ENCODE data around the gene SLAMF1.

The SLAMF1 gene

DNA sequence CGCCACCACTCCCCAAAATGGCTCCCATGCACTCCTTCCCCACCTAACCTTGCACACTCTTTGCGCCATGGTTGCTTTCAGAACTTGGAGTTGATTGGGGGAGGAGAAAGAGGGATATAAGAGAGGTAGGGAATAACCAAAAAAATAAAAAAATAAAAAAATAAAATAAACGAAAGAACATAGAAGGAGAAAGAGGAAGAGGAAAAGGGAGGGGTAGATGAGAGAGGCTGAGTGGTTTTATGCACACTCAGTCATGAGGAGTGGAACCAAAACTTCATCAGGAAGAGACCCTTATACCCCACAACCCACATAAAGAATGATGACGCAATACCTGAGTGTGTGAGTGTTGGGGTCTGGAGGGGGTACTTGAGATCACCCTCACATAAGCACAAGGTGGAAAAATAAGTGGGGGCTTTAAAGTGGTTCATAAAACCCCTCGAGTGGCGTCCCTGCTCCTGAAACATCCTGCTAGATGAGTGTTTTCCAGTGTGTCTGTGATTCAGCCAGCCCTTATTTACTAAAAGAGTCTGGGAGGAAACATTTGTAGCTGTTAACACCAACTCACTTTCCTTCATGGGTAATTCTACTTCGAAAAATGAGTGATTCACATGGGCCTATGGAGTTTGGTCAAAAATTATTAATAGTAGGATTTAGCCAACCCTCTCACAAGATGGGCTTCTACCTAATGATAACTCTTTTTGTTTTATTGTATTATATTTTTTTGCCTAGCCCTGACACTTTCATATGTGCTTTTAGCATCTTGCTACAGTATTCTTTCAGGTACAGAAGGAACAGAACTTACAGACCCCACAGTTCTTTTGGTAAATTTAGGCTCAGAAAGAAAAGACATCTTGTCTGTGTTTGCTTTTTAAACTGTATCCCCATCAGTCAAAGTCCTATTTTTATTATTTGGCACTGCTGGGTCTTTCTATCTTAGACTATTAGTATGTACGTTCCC is 5.2 kb downstream of the SLAMF1 start:
- DNase-seq (ENCODE audit: insufficient read length, low spot score): no peak
- peak; percentile 88 for FAIRE-seq
- no peak for TF ChIP-seq POU2F2 (IDR thresholded peaks at IDR 0.05; ENCODE audit: low read depth, low read length)
- peak; percentile 87 for TF ChIP-seq SPI1 (IDR thresholded peaks at IDR 0.05; ENCODE audit: low read depth, low read length)
- TF ChIP-seq PAX5 (IDR thresholded peaks at IDR 0.05; ENCODE audit: insufficient read depth, low read length, severe bottlenecking): no peak
- peak; percentile 59; the same call in 1 of the 2 replicates for TF ChIP-seq POLR2AphosphoS5 (IDR thresholded peaks at IDR 0.05; ENCODE audit: low read depth, low read length)
- no peak; the same call in 1 of the 2 replicates for TF ChIP-seq POLR2A (IDR thresholded peaks at IDR 0.05; ENCODE audit: low read depth, low read length)
- TF ChIP-seq TAF1 (IDR thresholded peaks at IDR 0.05; ENCODE audit: low read depth, low read length): no peak

DNA sequence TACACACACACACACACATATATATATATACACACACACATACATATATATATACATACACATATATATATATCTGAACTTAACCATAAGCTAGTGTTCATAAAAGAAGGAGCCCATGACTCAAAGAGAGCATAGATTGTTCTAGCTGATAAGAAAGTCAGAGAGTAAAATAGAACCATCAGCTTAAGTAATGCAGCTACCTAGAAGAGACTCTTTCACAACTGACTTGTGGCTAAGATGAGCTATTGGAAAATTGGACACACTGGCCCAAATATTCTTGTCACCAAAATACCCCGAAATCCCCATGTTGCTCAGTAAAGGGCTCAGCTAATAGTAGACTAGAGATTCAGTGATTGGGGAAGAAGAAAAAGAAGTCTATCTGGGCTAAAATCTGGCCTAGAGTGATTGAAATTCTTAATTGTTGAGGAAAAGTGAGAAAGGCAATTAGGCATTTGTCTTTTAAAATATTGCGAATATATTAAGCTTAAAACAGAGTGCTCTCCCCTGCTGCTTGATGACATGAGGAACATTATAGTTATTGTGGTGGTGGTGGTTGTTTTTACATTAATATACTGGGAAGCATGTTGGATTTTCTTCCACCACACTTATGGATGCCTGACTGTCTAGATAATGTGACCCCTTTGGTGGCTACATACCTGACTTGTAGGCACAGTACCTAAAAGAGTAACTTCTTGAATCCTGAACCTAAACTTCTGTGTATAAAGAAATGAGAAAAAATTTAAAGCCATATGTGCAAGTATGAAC is 6.3 kb downstream of the SLAMF1 start:
- TF ChIP-seq PAX5 (IDR thresholded peaks at IDR 0.05; ENCODE audit: insufficient read depth, low read length, severe bottlenecking): no peak
- TF ChIP-seq POLR2A (IDR thresholded peaks at IDR 0.05; ENCODE audit: low read depth, low read length): no peak
- TF ChIP-seq POU2F2 (IDR thresholded peaks at IDR 0.05; ENCODE audit: low read depth, low read length): no peak
- TF ChIP-seq POLR2AphosphoS5 (IDR thresholded peaks at IDR 0.05; ENCODE audit: low read depth, low read length): no peak
- TF ChIP-seq SPI1 (IDR thresholded peaks at IDR 0.05; ENCODE audit: low read depth, low read length): no peak
- no peak for TF ChIP-seq TAF1 (IDR thresholded peaks at IDR 0.05; ENCODE audit: low read depth, low read length)
- DNase-seq (ENCODE audit: insufficient read length, low spot score) (no peak), FAIRE-seq (peak; percentile 85)

DNA sequence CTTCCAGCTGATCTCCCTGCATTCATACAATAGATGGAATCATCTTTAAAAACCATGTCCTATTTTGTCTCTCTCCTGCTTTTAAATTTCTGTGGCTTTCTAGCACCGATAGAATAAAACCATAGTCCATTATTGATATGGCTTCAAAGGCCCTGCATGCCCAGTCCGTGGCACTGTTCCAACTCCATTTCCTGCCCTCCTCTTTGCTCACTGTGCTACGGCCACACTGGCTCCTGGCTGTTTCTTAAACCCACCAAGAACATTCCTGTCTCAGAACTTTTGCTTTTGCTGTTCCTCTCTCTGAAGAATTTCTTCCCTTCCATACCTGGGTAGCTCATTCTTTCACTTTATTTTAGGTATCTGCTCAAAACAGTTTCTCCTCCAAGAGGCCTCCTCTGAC is 7.2 kb downstream of the SLAMF1 start:
- FAIRE-seq: peak; percentile 84

DNA sequence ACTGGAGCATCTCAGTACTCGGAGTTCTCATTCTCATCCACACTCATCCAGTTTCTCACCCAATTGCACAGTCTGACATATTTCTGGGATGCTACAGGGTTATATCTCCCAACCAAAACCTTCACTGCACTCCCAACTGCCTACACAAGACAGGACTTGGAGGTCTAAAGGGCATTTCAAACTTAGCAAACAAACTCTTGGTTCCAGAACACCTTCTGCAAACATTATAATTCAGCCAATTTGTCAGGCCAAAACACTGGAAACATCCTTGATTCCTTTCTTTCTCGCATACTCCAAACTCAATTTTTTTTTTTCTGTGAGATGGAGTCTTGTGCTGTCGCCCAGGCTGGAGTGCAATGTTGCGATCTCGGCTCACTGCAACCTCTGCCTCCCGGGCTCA is 7.9 kb downstream of the SLAMF1 start:
- DNase-seq (ENCODE audit: insufficient read length, low spot score) (no peak), FAIRE-seq (peak; percentile 33)
- TF ChIP-seq POLR2A (IDR thresholded peaks at IDR 0.05; ENCODE audit: low read depth, low read length) (no peak), PAX5 (IDR thresholded peaks at IDR 0.05; ENCODE audit: insufficient read depth, low read length, severe bottlenecking) (no peak)

More for the DNA sequence above, 7.2 kb downstream of the SLAMF1 start:
- TF ChIP-seq POLR2AphosphoS5 (IDR thresholded peaks at IDR 0.05; ENCODE audit: low read depth, low read length) (no peak), POU2F2 (IDR thresholded peaks at IDR 0.05; ENCODE audit: low read depth, low read length) (no peak), SPI1 (IDR thresholded peaks at IDR 0.05; ENCODE audit: low read depth, low read length) (no peak), PAX5 (IDR thresholded peaks at IDR 0.05; ENCODE audit: insufficient read depth, low read length, severe bottlenecking) (no peak), POLR2A (IDR thresholded peaks at IDR 0.05; ENCODE audit: low read depth, low read length) (no peak; the same call in 1 of the 2 replicates), TAF1 (IDR thresholded peaks at IDR 0.05; ENCODE audit: low read depth, low read length) (no peak)
- no peak for DNase-seq (ENCODE audit: insufficient read length, low spot score)

DNA sequence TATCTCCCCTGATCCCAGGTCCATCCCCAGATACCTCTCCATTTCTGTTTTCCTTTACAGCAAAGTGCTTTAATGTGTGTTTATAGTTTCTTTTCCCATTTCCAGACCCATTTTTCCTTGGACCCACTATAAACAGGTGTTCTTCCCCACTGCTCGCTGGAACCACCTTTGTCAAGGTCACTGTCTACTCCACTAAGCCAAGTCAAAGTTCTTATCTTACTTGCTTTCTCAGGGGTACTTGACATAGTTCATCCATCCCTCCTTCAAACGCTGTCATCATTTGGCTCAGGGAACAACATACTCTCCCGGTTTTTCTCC is 8.3 kb downstream of the SLAMF1 start:
- TF ChIP-seq POLR2A (IDR thresholded peaks at IDR 0.05; ENCODE audit: low read depth, low read length) (no peak; the same call in 1 of the 2 replicates), PAX5 (IDR thresholded peaks at IDR 0.05; ENCODE audit: insufficient read depth, low read length, severe bottlenecking) (no peak), SPI1 (IDR thresholded peaks at IDR 0.05; ENCODE audit: low read depth, low read length) (no peak), POU2F2 (IDR thresholded peaks at IDR 0.05; ENCODE audit: low read depth, low read length) (no peak)
- DNase-seq (ENCODE audit: insufficient read length, low spot score) (no peak), FAIRE-seq (peak; percentile 50)

DNA sequence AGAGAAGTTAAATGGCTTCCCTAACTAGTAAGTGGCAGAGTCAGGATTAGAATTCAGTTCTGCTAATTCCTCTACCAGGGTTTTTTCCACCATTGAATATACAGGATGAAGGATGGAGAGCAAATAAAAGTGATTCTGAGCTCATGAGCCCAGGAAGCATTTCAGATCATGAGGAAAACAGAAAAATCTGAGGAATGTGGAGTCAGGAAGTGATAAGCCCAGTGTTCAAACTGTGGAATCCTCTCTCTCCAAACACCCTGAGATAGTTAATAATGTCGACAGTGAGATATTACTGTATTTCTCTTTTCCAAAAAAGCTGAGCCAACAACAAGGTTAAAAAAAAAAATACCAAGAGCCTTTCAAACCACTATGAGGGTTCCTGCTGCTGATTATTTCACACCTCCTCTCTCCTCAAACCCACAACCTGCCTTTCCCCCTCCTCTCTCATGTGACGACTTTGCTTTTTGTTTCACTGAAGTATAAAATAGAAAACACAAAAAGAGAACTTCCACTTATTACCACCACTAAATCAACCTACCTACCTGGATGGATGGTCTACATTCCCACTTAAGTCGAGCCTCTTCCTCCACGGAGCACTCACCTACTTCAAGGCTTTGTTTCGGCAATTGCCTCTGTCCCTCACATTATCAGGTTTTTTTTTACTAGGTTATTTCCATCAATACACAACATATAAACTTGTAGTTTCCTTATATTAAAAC is 8.9 kb downstream of the SLAMF1 start:
- FAIRE-seq: peak; percentile 81
- no peak for TF ChIP-seq POU2F2 (IDR thresholded peaks at IDR 0.05; ENCODE audit: low read depth, low read length)
- TF ChIP-seq POLR2A (IDR thresholded peaks at IDR 0.05; ENCODE audit: low read depth, low read length): peak; percentile 39; the same call in 1 of the 2 replicates
- no peak for DNase-seq (ENCODE audit: insufficient read length, low spot score)

DNA sequence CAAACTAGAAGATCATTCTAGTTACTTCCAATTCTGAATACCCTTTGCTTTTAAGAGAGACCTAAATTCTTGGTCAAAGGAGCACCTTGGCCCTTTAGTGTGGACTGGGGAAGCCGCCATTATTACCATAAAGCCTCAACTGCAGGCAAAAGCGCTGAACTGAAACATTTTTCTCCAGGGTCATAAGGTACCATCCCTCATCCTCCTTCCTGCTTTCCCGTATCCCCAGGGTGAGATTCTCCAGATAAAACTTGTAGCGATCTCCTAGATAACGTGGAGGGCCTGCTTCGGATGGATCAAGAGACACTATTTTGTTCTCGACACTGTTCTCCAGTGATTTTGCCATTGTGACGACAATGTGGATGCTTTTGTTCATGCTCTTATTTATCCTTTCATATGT is 9.8 kb downstream of the SLAMF1 start:
- FAIRE-seq (no peak), DNase-seq (ENCODE audit: insufficient read length, low spot score) (no peak)
- TF ChIP-seq POLR2A (IDR thresholded peaks at IDR 0.05; ENCODE audit: low read depth, low read length) (no peak; the same call in 1 of the 2 replicates), PAX5 (IDR thresholded peaks at IDR 0.05; ENCODE audit: insufficient read depth, low read length, severe bottlenecking) (no peak), SPI1 (IDR thresholded peaks at IDR 0.05; ENCODE audit: low read depth, low read length) (no peak), TAF1 (IDR thresholded peaks at IDR 0.05; ENCODE audit: low read depth, low read length) (no peak), POU2F2 (IDR thresholded peaks at IDR 0.05; ENCODE audit: low read depth, low read length) (no peak), POLR2AphosphoS5 (IDR thresholded peaks at IDR 0.05; ENCODE audit: low read depth, low read length) (peak; percentile 37; the same call in 1 of the 2 replicates)

DNA sequence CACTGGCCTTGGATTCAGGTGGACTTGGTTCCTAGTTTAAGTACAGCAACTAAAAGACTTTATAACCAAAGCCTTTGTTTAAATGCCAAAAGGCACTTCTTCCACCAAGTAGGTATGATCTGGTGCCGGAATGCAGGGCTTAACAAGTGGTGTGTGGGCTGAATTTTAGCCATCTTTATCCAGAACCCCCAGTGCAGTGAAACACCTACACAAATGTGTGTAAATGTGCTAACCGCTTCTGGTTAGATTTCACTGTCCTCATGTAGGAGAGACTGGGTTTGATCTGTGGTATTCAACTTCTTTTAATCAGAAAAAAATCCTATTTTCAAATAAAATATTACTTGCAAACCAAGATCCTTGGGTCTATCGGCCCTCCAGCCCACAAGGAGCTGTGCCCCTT is 10.3 kb downstream of the SLAMF1 start:
- TF ChIP-seq POLR2A (IDR thresholded peaks at IDR 0.05; ENCODE audit: low read depth, low read length): no peak
- no peak for TF ChIP-seq POLR2AphosphoS5 (IDR thresholded peaks at IDR 0.05; ENCODE audit: low read depth, low read length)
- TF ChIP-seq TAF1 (IDR thresholded peaks at IDR 0.05; ENCODE audit: low read depth, low read length): no peak
- TF ChIP-seq POU2F2 (IDR thresholded peaks at IDR 0.05; ENCODE audit: low read depth, low read length): no peak
- no peak for TF ChIP-seq SPI1 (IDR thresholded peaks at IDR 0.05; ENCODE audit: low read depth, low read length)
- TF ChIP-seq PAX5 (IDR thresholded peaks at IDR 0.05; ENCODE audit: insufficient read depth, low read length, severe bottlenecking): no peak
- DNase-seq (ENCODE audit: insufficient read length, low spot score) (no peak), FAIRE-seq (peak; percentile 31)

DNA sequence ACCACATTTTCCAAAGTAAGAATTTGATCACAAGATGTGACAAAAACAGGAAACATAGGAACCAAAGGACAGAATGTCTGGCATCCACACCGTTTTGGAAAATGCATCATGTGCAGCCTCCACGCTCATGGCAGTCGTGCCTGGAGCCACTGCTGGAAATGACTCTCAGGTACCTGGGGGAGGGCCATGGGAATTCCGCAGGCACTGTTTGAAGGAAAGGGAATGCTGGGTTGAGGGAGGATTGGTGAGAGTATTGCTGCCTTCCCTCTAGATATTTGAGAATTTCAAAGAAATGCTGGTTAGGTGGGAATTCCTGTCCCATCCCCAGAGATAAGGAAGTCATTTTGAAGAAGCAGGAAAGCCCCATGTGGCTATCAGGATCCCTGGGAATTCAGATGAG is 10.8 kb downstream of the SLAMF1 start:
- no peak for DNase-seq (ENCODE audit: insufficient read length, low spot score)
- no peak for TF ChIP-seq SPI1 (IDR thresholded peaks at IDR 0.05; ENCODE audit: low read depth, low read length)
- TF ChIP-seq POLR2A (IDR thresholded peaks at IDR 0.05; ENCODE audit: low read depth, low read length): no peak
- no peak for TF ChIP-seq PAX5 (IDR thresholded peaks at IDR 0.05; ENCODE audit: insufficient read depth, low read length, severe bottlenecking)
- peak; percentile 47 for TF ChIP-seq POLR2AphosphoS5 (IDR thresholded peaks at IDR 0.05; ENCODE audit: low read depth, low read length)
- no peak for FAIRE-seq

Data from GM12891 (cell line).